ENCODE data around the gene CFDP1. TPM values are rescaled to one million over a fixed set of nuclear protein-coding genes. Genes with fewer than 3 reads are reported as not detected.

The CFDP1 gene
- total and polyA plus RNA-seq, 2 of the 13 experiments (the other 11 are each of a cell fraction or from before 2014, with no cell fraction given) = 78.6 to 153 TPM

- TF ChIP-seq SNAPC4 (CRISPR knock-in tag; IDR thresholded peaks at IDR 0.05) = peak; percentile 38; the same call in 1 of the 2 replicates
- TF ChIP-seq ZNF550 (CRISPR knock-in tag; IDR thresholded peaks at IDR 0.05; ENCODE audit: borderline replicate concordance) = no peak
- no peak for TF ChIP-seq DR1 (CRISPR knock-in tag; IDR thresholded peaks at IDR 0.05)
- no peak for TF ChIP-seq ZNF777 (CRISPR knock-in tag; IDR thresholded peaks at IDR 0.05)
- TF ChIP-seq, protein P1, sequence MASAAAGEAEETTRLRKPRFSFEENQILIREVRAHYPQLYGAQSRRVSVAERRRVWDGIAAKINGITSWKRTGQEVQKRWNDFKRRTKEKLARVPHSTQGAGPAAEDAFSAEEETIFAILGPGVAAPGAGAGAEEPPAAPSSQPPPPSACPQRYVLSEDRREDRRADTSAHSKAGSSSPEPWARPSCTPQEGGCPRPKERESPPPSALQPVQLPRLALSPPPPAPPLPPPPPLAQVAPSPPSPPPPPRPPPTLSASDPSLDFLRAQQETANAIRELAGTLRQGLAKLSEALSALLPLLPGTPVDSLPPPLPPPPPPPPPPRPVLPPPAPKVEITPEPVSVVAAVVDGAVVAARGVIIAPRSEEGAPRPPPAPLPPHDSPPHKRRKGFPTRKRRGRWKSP (CRISPR knock-in tag; IDR thresholded peaks at IDR 0.05) = peak; percentile 70
- TF ChIP-seq GFI1 (CRISPR knock-in tag; IDR thresholded peaks at IDR 0.05; ENCODE audit: borderline replicate concordance) = no peak
- TF ChIP-seq HES4 (CRISPR knock-in tag; IDR thresholded peaks at IDR 0.05; ENCODE audit: borderline replicate concordance) = peak; percentile 73
- 0 out of 2 replicates have a peak, but pooled peaks have one; percentile 42 for TF ChIP-seq CHD2 (IDR thresholded peaks at IDR 0.05; ENCODE audit: low read depth, low read length)
- no peak; the same call in 1 of the 2 replicates for TF ChIP-seq ZBTB7B (CRISPR knock-in tag; IDR thresholded peaks at IDR 0.05)
- TF ChIP-seq SP5 (CRISPR knock-in tag; IDR thresholded peaks at IDR 0.05; ENCODE audit: borderline replicate concordance, low read depth) = 0 out of 2 replicates have a peak, but pooled peaks have one; percentile 23
- peak; percentile 74; the same call in 1 of the 2 replicates for TF ChIP-seq ZBTB21 (CRISPR knock-in tag; IDR thresholded peaks at IDR 0.05)
- TF ChIP-seq KDM5B (CRISPR knock-in tag; IDR thresholded peaks at IDR 0.05; ENCODE audit: borderline replicate concordance) = peak; percentile 36
- TF ChIP-seq, protein P2, sequence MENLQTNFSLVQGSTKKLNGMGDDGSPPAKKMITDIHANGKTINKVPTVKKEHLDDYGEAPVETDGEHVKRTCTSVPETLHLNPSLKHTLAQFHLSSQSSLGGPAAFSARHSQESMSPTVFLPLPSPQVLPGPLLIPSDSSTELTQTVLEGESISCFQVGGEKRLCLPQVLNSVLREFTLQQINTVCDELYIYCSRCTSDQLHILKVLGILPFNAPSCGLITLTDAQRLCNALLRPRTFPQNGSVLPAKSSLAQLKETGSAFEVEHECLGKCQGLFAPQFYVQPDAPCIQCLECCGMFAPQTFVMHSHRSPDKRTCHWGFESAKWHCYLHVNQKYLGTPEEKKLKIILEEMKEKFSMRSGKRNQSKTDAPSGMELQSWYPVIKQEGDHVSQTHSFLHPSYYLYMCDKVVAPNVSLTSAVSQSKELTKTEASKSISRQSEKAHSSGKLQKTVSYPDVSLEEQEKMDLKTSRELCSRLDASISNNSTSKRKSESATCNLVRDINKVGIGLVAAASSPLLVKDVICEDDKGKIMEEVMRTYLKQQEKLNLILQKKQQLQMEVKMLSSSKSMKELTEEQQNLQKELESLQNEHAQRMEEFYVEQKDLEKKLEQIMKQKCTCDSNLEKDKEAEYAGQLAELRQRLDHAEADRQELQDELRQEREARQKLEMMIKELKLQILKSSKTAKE (CRISPR knock-in tag; IDR thresholded peaks at IDR 0.05; ENCODE audit: borderline replicate concordance) = no peak
- TF ChIP-seq MED8 (CRISPR knock-in tag; IDR thresholded peaks at IDR 0.05; ENCODE audit: insufficient replicate concordance) = peak; percentile 58
- TF ChIP-seq RFXANK (CRISPR knock-in tag; IDR thresholded peaks at IDR 0.05) = no peak
- no peak for TF ChIP-seq THAP7 (CRISPR knock-in tag; IDR thresholded peaks at IDR 0.05)
- no peak for TF ChIP-seq CC2D1A (CRISPR knock-in tag; IDR thresholded peaks at IDR 0.05)
- TF ChIP-seq FOXA3 (CRISPR knock-in tag; IDR thresholded peaks at IDR 0.05) = peak; percentile 51
- no peak for TF ChIP-seq ZBTB42 (CRISPR knock-in tag; IDR thresholded peaks at IDR 0.05)
- TF ChIP-seq RBM22 (optimal IDR thresholded peaks at IDR 0.05; ENCODE audit: low read length) = no peak
- no peak for TF ChIP-seq ZNF577 (CRISPR knock-in tag; IDR thresholded peaks at IDR 0.05; ENCODE audit: borderline replicate concordance, low read depth)
- no peak; the same call in 1 of the 2 replicates for TF ChIP-seq ERF (CRISPR knock-in tag; IDR thresholded peaks at IDR 0.05)
These were observed 570 bp upstream of the CFDP1 start (continued) for GRCh38 chr16:75433732-75434413.

Measured in HepG2 (cell line).